ENCODE measurements around the gene SMYD1. TPM values are rescaled to one million over a fixed set of nuclear protein-coding genes. Genes with fewer than 3 reads are reported as not detected.

SMYD1 gene
- polyA plus RNA-seq, 3 donors from 2014 or later = not detected

GRCh38 chr2:88099798-88100488 is 32.3 kb downstream of the SMYD1 start:
- Mint-ChIP-seq H3K4me3 (no peak overlapping the region), H3K4me1 (no peaks in the 10 kb centered on the region), H3K27ac (no peak overlapping the region), H3K27me3 (ENCODE audit: low read depth in 3 of 3) (peaks cover 0 to 5% (median 1%) of the 10 kb centered on the region in 3 donors), H3K9me3 (no peaks in the 10 kb centered on the region), H3K36me3 (no peaks in the 10 kb centered on the region)
- DNase-seq = no peak

GRCh38 chr2:88100489-88100858 is 32.8 kb downstream of the SMYD1 start:
- no peak overlapping the region for H3K4me3 Mint-ChIP-seq
- no peak for DNase-seq
- no peaks in the 10 kb centered on the region for H3K36me3 Mint-ChIP-seq
- no peaks in the 10 kb centered on the region for H3K4me1 Mint-ChIP-seq
- H3K27ac Mint-ChIP-seq = no peak overlapping the region
- peaks cover 0 to 5% (median 0%) of the 10 kb centered on the region in 3 donors for H3K27me3 Mint-ChIP-seq (ENCODE audit: low read depth in 3 of 3)
- H3K9me3 Mint-ChIP-seq = no peaks in the 10 kb centered on the region

GRCh38 chr2:88108796-88109195 is 41.2 kb downstream of the SMYD1 start:
- no peaks in the 10 kb centered on the region for H3K36me3 Mint-ChIP-seq
- peaks cover 0 to 2% (median 1%) of the 10 kb centered on the region in 3 donors for H3K27me3 Mint-ChIP-seq (ENCODE audit: low read depth in 3 of 3)
- DNase-seq = no peak
- no peaks in the 10 kb centered on the region for H3K9me3 Mint-ChIP-seq
- no peak overlapping the region for H3K27ac Mint-ChIP-seq
- no peaks in the 10 kb centered on the region for H3K4me1 Mint-ChIP-seq
- H3K4me3 Mint-ChIP-seq = no peak overlapping the region

GRCh38 chr2:88110830-88111229 is 43.2 kb downstream of the SMYD1 start:
- Mint-ChIP-seq H3K36me3 (no peaks in the 10 kb centered on the region), H3K9me3 (no peaks in the 10 kb centered on the region), H3K27me3 (ENCODE audit: low read depth in 3 of 3) (peaks cover 1 to 2% (median 2%) of the 10 kb centered on the region in 3 donors), H3K4me1 (no peaks in the 10 kb centered on the region), H3K27ac (no peak overlapping the region), H3K4me3 (no peak overlapping the region)
- no peak for DNase-seq

- DNase-seq = no peak
- Mint-ChIP-seq H3K27me3 (ENCODE audit: low read depth in 3 of 3) (peaks cover 1 to 4% (median 2%) of the 10 kb centered on the region in 3 donors), H3K4me3 (no peak overlapping the region), H3K36me3 (no peaks in the 10 kb centered on the region), H3K27ac (no peak overlapping the region), H3K4me1 (no peaks in the 10 kb centered on the region), H3K9me3 (no peaks in the 10 kb centered on the region)
Observed at GRCh38 chr2:88113069-88113468, 45.4 kb downstream of the SMYD1 start.

GRCh38 chr2:88114889-88115288 is 47.3 kb downstream of the SMYD1 start:
- Mint-ChIP-seq H3K27ac (no peak overlapping the region), H3K4me3 (no peak overlapping the region), H3K9me3 (no peaks in the 10 kb centered on the region), H3K36me3 (no peaks in the 10 kb centered on the region), H3K4me1 (no peaks in the 10 kb centered on the region), H3K27me3 (ENCODE audit: low read depth in 3 of 3) (peaks cover 0 to 6% (median 4%) of the 10 kb centered on the region in 3 donors)
- no peak for DNase-seq

- Mint-ChIP-seq H3K9me3 (no peaks in the 10 kb centered on the region), H3K4me1 (no peaks in the 10 kb centered on the region), H3K27ac (no peak overlapping the region)
Observed at GRCh38 chr2:88115825-88116518, 48.3 kb downstream of the SMYD1 start.

GRCh38 chr2:88116669-88117432 is 49.2 kb downstream of the SMYD1 start:
- Mint-ChIP-seq H3K4me1 (no peaks in the 10 kb centered on the region), H3K4me3 (no peak overlapping the region), H3K36me3 (no peaks in the 10 kb centered on the region), H3K27me3 (ENCODE audit: low read depth in 3 of 3) (peaks cover 1 to 6% (median 4%) of the 10 kb centered on the region in 3 donors), H3K27ac (no peak overlapping the region), H3K9me3 (no peaks in the 10 kb centered on the region)
- DNase-seq = no peak

More at GRCh38 chr2:88115825-88116518, 48.3 kb downstream of the SMYD1 start:
- no peak for DNase-seq
- Mint-ChIP-seq H3K27me3 (ENCODE audit: low read depth in 3 of 3) (peaks cover 0 to 6% (median 4%) of the 10 kb centered on the region in 3 donors), H3K4me3 (no peak overlapping the region), H3K36me3 (no peaks in the 10 kb centered on the region)

GRCh38 chr2:88117973-88118372 is 50.3 kb downstream of the SMYD1 start:
- no peak overlapping the region for H3K27ac Mint-ChIP-seq
- H3K27me3 Mint-ChIP-seq (ENCODE audit: low read depth in 3 of 3) = peaks cover 1 to 6% (median 4%) of the 10 kb centered on the region in 3 donors
- no peaks in the 10 kb centered on the region for H3K4me1 Mint-ChIP-seq
- no peaks in the 10 kb centered on the region for H3K36me3 Mint-ChIP-seq
- no peaks in the 10 kb centered on the region for H3K9me3 Mint-ChIP-seq
- no peak for DNase-seq
- H3K4me3 Mint-ChIP-seq = no peak overlapping the region

GRCh38 chr2:88121678-88122077 is 54.1 kb downstream of the SMYD1 start:
- no peak for DNase-seq
- Mint-ChIP-seq H3K36me3 (no peaks in the 10 kb centered on the region), H3K27me3 (ENCODE audit: low read depth in 3 of 3) (peaks cover 1 to 7% (median 6%) of the 10 kb centered on the region in 3 donors), H3K27ac (no peak overlapping the region), H3K9me3 (no peaks in the 10 kb centered on the region), H3K4me1 (no peaks in the 10 kb centered on the region), H3K4me3 (no peak overlapping the region)

GRCh38 chr2:88122141-88122884 is 54.7 kb downstream of the SMYD1 start:
- no peak overlapping the region for H3K4me3 Mint-ChIP-seq
- H3K27me3 Mint-ChIP-seq (ENCODE audit: low read depth in 3 of 3) = peaks cover 1 to 6% (median 5%) of the 10 kb centered on the region in 3 donors
- no peaks in the 10 kb centered on the region for H3K9me3 Mint-ChIP-seq
- DNase-seq = no peak
- H3K27ac Mint-ChIP-seq = no peak overlapping the region
- H3K36me3 Mint-ChIP-seq = no peaks in the 10 kb centered on the region
- H3K4me1 Mint-ChIP-seq = no peaks in the 10 kb centered on the region

- no peaks in the 10 kb centered on the region for H3K36me3 Mint-ChIP-seq
- H3K27me3 Mint-ChIP-seq (ENCODE audit: low read depth in 3 of 3) = peaks cover 1 to 6% (median 5%) of the 10 kb centered on the region in 3 donors
- no peak overlapping the region for H3K27ac Mint-ChIP-seq
- no peaks in the 10 kb centered on the region for H3K9me3 Mint-ChIP-seq
- no peaks in the 10 kb centered on the region for H3K4me1 Mint-ChIP-seq
- DNase-seq = no peak
- H3K4me3 Mint-ChIP-seq = no peak overlapping the region
Observed at GRCh38 chr2:88123164-88123974, 55.7 kb downstream of the SMYD1 start.
